OCI-LY1 (cell line): ENCODE results near the gene CHST13.

Source experiments
- H2AFZ ChIP-seq: fragments of 200-600 bp; sonication (generic), shearing (Covaris generic); 2 replicates; pipeline ENCODE4 v1.6.0; 2014; ENCODE audit warnings: antibody characterized with exemption, mild to moderate bottlenecking, low read length
- H3F3A ChIP-seq: fragments of 200-600 bp; sonication (generic), shearing (Covaris generic); 2 replicates; pipeline ENCODE4 v1.6.0; 2014; ENCODE audit warnings: mild to moderate bottlenecking, antibody characterized with exemption, low read length, moderate library complexity; ENCODE audit not compliant: insufficient read depth
- H3K27ac ChIP-seq: fragments of 200-600 bp; sonication (generic); 2 replicates; pipeline ENCODE4 v1.5.1; 2014; ENCODE audit warnings: low read length, mixed run types, mild to moderate bottlenecking, low read depth; ENCODE audit not compliant: poor library complexity, severe bottlenecking
- H3K27me3 ChIP-seq: fragments of 200-600 bp; sonication (generic); 2 replicates; pipeline ENCODE4 v1.6.0; 2014; ENCODE audit warnings: antibody characterized with exemption, mild to moderate bottlenecking, low read length, moderate library complexity; ENCODE audit not compliant: insufficient read depth
- H3K36me3 ChIP-seq: fragments of 200-600 bp; sonication (generic); 2 replicates; pipeline ENCODE4 v1.6.1; 2014; ENCODE audit warnings: mild to moderate bottlenecking, antibody characterized with exemption, low read length, moderate library complexity, mixed read lengths; ENCODE audit not compliant: insufficient read depth
- H3K4me1 ChIP-seq: fragments of 200-600 bp; sonication (generic); 2 replicates; pipeline ENCODE4 v1.5.1; 2014; ENCODE audit warnings: mild to moderate bottlenecking, low read length, moderate library complexity; ENCODE audit not compliant: insufficient read depth, severe bottlenecking
- H3K4me2 ChIP-seq: fragments of 200-600 bp; sonication (generic), shearing (Covaris generic); 2 replicates; pipeline ENCODE4 v1.6.1; 2014; ENCODE audit warnings: low read length
- H3K4me3 ChIP-seq: fragments of 200-600 bp; sonication (generic); 2 replicates; pipeline ENCODE4 v1.5.1; 2014; ENCODE audit warnings: low read length, low read depth, mild to moderate bottlenecking, mixed read lengths; ENCODE audit not compliant: poor library complexity, severe bottlenecking
- H3K79me2 ChIP-seq: fragments of 200-600 bp; shearing (Covaris generic); 2 replicates; pipeline ENCODE4 v1.6.1; 2016; ENCODE audit warnings: mixed run types, low read length, mixed read lengths; ENCODE audit not compliant: insufficient read depth
- H3K9ac ChIP-seq: fragments of 200-600 bp; sonication (generic), shearing (Covaris generic); 2 replicates; pipeline ENCODE4 v1.6.1; 2014; ENCODE audit warnings: mild to moderate bottlenecking, low read length, mixed read lengths
- H3K9me2 ChIP-seq: fragments of 200-600 bp; sonication (generic), shearing (Covaris generic); 2 replicates; pipeline ENCODE4 v1.6.1; 2014; ENCODE audit warnings: low read depth, mild to moderate bottlenecking, low read length, mixed read lengths
- H3K9me3 ChIP-seq: fragments of 200-600 bp; shearing (Covaris generic); 2 replicates; pipeline ENCODE4 v1.6.1; 2014; ENCODE audit warnings: low read length, mixed read lengths
- H4K20me1 ChIP-seq: fragments of 200-600 bp; sonication (generic), shearing (Covaris generic); 2 replicates; pipeline ENCODE4 v1.6.0; 2016; ENCODE audit warnings: mild to moderate bottlenecking, low read length; ENCODE audit not compliant: insufficient read depth
- EZH2 ChIP-seq: fragments of 200-600 bp; sonication (generic), shearing (Covaris generic); IDR thresholded peaks from 2 replicates; pipeline ENCODE4 v1.8.0; 2017; ENCODE audit warnings: borderline replicate concordance, mixed run types, mild to moderate bottlenecking, antibody characterized with exemption, low read length, moderate library complexity, mixed read lengths
- TF ChIP-seq, protein P1 (sequence below): fragments of 200-600 bp; sonication (generic), shearing (Covaris generic); IDR thresholded peaks from 2 replicates; pipeline ENCODE4 v1.5.1; 2017; ENCODE audit warnings: mild to moderate bottlenecking, antibody characterized with exemption, low read length, moderate library complexity, mixed read lengths

CHST13 gene

DNA sequence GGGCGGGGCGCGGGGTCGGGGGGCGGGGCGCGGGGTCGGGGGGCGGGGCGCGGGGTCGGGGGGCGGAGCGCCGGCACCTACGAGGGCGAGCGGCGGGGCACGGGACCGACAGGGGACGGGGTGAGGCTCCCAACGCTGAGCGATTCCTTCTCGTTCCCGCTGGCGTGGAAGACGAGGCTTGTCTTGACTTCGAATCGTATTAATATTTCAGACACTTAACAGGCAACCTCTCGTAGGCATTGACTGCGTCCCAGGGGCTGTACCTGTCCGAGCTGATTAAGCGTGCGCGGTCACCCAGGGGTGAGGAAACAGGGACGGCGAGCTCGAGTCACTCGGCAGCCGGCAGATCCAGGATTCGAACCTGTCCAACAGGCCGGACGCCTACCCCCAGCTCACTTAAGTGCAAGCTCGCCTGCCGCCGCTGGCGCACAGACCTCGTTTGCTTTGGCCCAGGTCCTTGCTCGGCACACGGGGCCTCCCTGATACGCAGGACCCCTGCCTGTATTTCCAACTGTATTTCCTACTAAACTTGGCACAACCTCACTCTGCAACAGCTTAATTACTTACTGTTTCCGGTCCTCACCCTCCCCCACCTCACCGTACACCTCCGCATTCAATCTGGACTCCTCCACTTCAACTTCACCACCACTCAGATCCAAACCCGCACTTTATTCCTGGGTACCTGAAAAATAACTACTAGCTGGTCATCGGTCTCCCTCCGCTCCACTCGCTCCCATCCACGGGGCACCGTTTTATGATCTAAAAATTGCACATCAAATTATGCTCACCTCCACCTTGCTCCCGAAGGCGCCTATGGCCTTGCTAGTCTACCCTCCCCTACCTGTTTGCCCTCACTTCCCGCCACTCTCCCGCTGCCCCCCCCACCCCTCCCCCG is 47.5 kb upstream of the CHST13 start:
- TF ChIP-seq EZH2: no peak
- TF ChIP-seq, protein P1, sequence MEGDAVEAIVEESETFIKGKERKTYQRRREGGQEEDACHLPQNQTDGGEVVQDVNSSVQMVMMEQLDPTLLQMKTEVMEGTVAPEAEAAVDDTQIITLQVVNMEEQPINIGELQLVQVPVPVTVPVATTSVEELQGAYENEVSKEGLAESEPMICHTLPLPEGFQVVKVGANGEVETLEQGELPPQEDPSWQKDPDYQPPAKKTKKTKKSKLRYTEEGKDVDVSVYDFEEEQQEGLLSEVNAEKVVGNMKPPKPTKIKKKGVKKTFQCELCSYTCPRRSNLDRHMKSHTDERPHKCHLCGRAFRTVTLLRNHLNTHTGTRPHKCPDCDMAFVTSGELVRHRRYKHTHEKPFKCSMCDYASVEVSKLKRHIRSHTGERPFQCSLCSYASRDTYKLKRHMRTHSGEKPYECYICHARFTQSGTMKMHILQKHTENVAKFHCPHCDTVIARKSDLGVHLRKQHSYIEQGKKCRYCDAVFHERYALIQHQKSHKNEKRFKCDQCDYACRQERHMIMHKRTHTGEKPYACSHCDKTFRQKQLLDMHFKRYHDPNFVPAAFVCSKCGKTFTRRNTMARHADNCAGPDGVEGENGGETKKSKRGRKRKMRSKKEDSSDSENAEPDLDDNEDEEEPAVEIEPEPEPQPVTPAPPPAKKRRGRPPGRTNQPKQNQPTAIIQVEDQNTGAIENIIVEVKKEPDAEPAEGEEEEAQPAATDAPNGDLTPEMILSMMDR: no peak
- Histone ChIP-seq H3K9ac (peak overlapping the region; percentile 71), H3F3A (no peaks in the 10 kb centered on the region)

DNA sequence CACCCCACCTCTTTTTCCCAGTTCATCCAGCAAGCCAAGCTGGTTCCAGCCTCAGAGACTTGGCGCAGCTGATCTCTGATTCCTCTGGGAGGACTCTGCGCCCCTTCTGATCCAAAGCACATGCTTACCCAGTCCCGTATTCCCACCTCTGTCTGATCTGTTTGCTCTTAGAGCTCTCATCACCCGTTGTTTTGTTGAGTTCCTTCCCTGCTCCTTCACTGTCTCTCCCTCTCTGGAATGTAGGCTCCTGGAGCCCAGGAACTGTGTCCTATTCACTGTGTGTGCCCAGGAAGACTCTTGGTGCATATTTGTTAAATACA is 46.9 kb upstream of the CHST13 start:
- Histone ChIP-seq H4K20me1 (no peaks in the 10 kb centered on the region), H3K4me1 (peaks cover 33% of the 10 kb centered on the region), H2AFZ (no peak overlapping the region), H3K4me2 (no peak overlapping the region), H3K9ac (no peak overlapping the region), H3K4me3 (no peak overlapping the region), H3K27ac (no peak overlapping the region), H3K27me3 (no peaks in the 10 kb centered on the region), H3K36me3 (peaks cover 4% of the 10 kb centered on the region; the same call in 1 of the 2 replicates), H3K9me2 (no peaks in the 10 kb centered on the region), H3K9me3 (no peaks in the 10 kb centered on the region), H3K79me2 (peaks cover 14% of the 10 kb centered on the region; the same call in 1 of the 2 replicates), H3F3A (no peaks in the 10 kb centered on the region)
- TF ChIP-seq, protein P1: no peak
- TF ChIP-seq EZH2: no peak

More for the DNA sequence above, 47.5 kb upstream of the CHST13 start:
- Histone ChIP-seq H3K4me1 (peaks cover 36% of the 10 kb centered on the region), H3K9me3 (no peaks in the 10 kb centered on the region), H3K79me2 (peaks cover 14% of the 10 kb centered on the region; the same call in 1 of the 2 replicates), H3K27ac (no peak overlapping the region), H3K4me3 (peak overlapping the region; percentile 76), H3K36me3 (peaks cover 10% of the 10 kb centered on the region; the same call in 1 of the 2 replicates), H4K20me1 (no peaks in the 10 kb centered on the region), H2AFZ (peak overlapping the region; percentile 99), H3K9me2 (no peaks in the 10 kb centered on the region), H3K4me2 (peak overlapping the region; percentile 93), H3K27me3 (no peaks in the 10 kb centered on the region)

- no peak overlapping the region for H3K4me3 ChIP-seq
- no peaks in the 10 kb centered on the region for H3K36me3 ChIP-seq
- H3K9me2 ChIP-seq: no peaks in the 10 kb centered on the region
- TF ChIP-seq, protein P1: no peak
- no peak for TF ChIP-seq EZH2
- peaks cover 16% of the 10 kb centered on the region for H3K4me1 ChIP-seq
- no peak overlapping the region for H2AFZ ChIP-seq
- H3K27ac ChIP-seq: no peak overlapping the region
- peaks cover 7% of the 10 kb centered on the region; the same call in 1 of the 2 replicates for H3K79me2 ChIP-seq
- H3K9me3 ChIP-seq: no peaks in the 10 kb centered on the region
- no peak overlapping the region for H3K9ac ChIP-seq
- H3F3A ChIP-seq: no peaks in the 10 kb centered on the region
- H3K27me3 ChIP-seq: no peaks in the 10 kb centered on the region; the same call in 1 of the 2 replicates
- H4K20me1 ChIP-seq: no peaks in the 10 kb centered on the region
- no peak overlapping the region for H3K4me2 ChIP-seq
Measured at GRCh38 chr3:126478581-126479310, 45.2 kb upstream of the CHST13 start.
